NCI-H1417 treated with DMSO at 0.1 percent for 48 hours (cell line): ENCODE results near the gene CYB5R4.
A peak's percentile ranks its signal among the peaks of the same experiment; 100 is the strongest.

ENCODE experiments used
- DNase-seq: peaks from one replicate; lab custom pipeline; 2025; lab: John Stamatoyannopoulos, UW

Gene CYB5R4

GRCh38 chr6:83859410-83860358, at the start of gene CYB5R4:
Gene CYB5R4, plus strand, starts transcription at chr6:83859689. Its CDS starts 94 bp downstream, at chr6:83859783.
- peak; percentile 50 for DNase-seq

GRCh38 chr6:83812595-83812994, 46.9 kb upstream of the CYB5R4 start:
- DNase-seq, result no peak

GRCh38 chr6:83815631-83816272, 43.7 kb upstream of the CYB5R4 start:
- DNase-seq, result no peak

GRCh38 chr6:83822629-83823169, 36.8 kb upstream of the CYB5R4 start:
- no peak for DNase-seq

GRCh38 chr6:83824388-83824801, 35.1 kb upstream of the CYB5R4 start:
- no peak for DNase-seq

GRCh38 chr6:83824831-83825230, 34.7 kb upstream of the CYB5R4 start:
- DNase-seq, result no peak

- no peak for DNase-seq
Measured at GRCh38 chr6:83827050-83827449, 32.4 kb upstream of the CYB5R4 start.

- no peak for DNase-seq
Measured at GRCh38 chr6:83838727-83839126, 20.8 kb upstream of the CYB5R4 start.

GRCh38 chr6:83844170-83844569, 15.3 kb upstream of the CYB5R4 start:
- DNase-seq, result no peak

- no peak for DNase-seq
Measured at GRCh38 chr6:83846291-83846690, 13.2 kb upstream of the CYB5R4 start.

- DNase-seq, result no peak
Measured at GRCh38 chr6:83847179-83847578, 12.3 kb upstream of the CYB5R4 start.

- DNase-seq, result no peak
Measured at GRCh38 chr6:83849127-83849526, 10.4 kb upstream of the CYB5R4 start.

- no peak for DNase-seq
Measured at GRCh38 chr6:83849610-83850009, 9.9 kb upstream of the CYB5R4 start.

GRCh38 chr6:83852528-83853177, 6.8 kb upstream of the CYB5R4 start:
- no peak for DNase-seq

GRCh38 chr6:83853178-83854000, 6.1 kb upstream of the CYB5R4 start, which contains the start of gene RIPPLY2:
Gene RIPPLY2, plus strand, starts transcription at chr6:83853360. Its CDS starts 57 bp downstream, at chr6:83853417.
- peak; percentile 44 for DNase-seq

GRCh38 chr6:83854001-83854501, 5.4 kb upstream of the CYB5R4 start:
- DNase-seq, result peak; percentile 44

GRCh38 chr6:83854766-83855165, 4.7 kb upstream of the CYB5R4 start:
- no peak for DNase-seq

- DNase-seq, result no peak
Measured at GRCh38 chr6:83860359-83860755, 868 bp downstream of the CYB5R4 start.

- no peak for DNase-seq
Measured at GRCh38 chr6:83860782-83861495, 1.4 kb downstream of the CYB5R4 start.

GRCh38 chr6:83862776-83863471, 3.4 kb downstream of the CYB5R4 start:
- DNase-seq, result no peak
